GM23338 (cell line): ENCODE data around the gene KSR2. TPM values are rescaled to one million over a fixed set of nuclear protein-coding genes. Genes with fewer than 3 reads are reported as not detected.

Experiments
- ATAC-seq: fragments of 200-7000 bp; cut with Tn5 transposase; 3 replicates; pipeline ENCODE4 v1.9.1; 2020
- DNase-seq: peaks from one replicate; pipeline ENCODE4 v3.0.0-alpha.2; 2015; ENCODE audit warnings: low spot score
- H2AFZ ChIP-seq: fragments of 200-600 bp; sonication (generic); 2 replicates; pipeline ENCODE4 v1.8.0; 2016; ENCODE audit warnings: antibody characterized with exemption, mild to moderate bottlenecking, moderate library complexity
- H3F3A ChIP-seq: fragments of 200-600 bp; sonication (generic); replicated peaks from 2 replicates; pipeline ENCODE4 v1.8.0; 2017; ENCODE audit warnings: antibody characterized with exemption, mixed run types, low read depth
- H3K27ac ChIP-seq: fragments of 200-600 bp; sonication (generic); 2 replicates; pipeline ENCODE4 v1.6.1; 2016; ENCODE audit warnings: low read depth
- H3K27me3 ChIP-seq: fragments of 200-600 bp; sonication (generic); 2 replicates; pipeline ENCODE4 v1.8.0; 2016; ENCODE audit warnings: mild to moderate bottlenecking, mixed run types, moderate library complexity; ENCODE audit not compliant: insufficient read depth
- H3K36me3 ChIP-seq: fragments of 200-600 bp; sonication (generic); 2 replicates; pipeline ENCODE4 v1.8.0; 2016; ENCODE audit warnings: mild to moderate bottlenecking; ENCODE audit not compliant: insufficient read depth
- H3K4me1 ChIP-seq: fragments of 200-600 bp; sonication (generic); 2 replicates; pipeline ENCODE4 v1.8.0; 2016; ENCODE audit warnings: mild to moderate bottlenecking, moderate library complexity; ENCODE audit not compliant: insufficient read depth
- H3K4me2 ChIP-seq: fragments of 200-600 bp; sonication (generic); 2 replicates; pipeline ENCODE4 v1.7.1; 2017; ENCODE audit warnings: mixed run types
- H3K4me3 ChIP-seq: fragments of 200-600 bp; sonication (generic); 2 replicates; pipeline ENCODE4 v1.6.1; 2016; ENCODE audit warnings: mixed run types
- H3K79me2 ChIP-seq: fragments of 200-600 bp; sonication (generic); replicated peaks from 2 replicates; pipeline ENCODE4 v1.8.0; 2017; ENCODE audit warnings: mild to moderate bottlenecking; ENCODE audit not compliant: insufficient read depth
- H3K9me2 ChIP-seq: fragments of 200-600 bp; sonication (generic); 2 replicates; pipeline ENCODE4 v1.8.0; 2017; ENCODE audit not compliant: insufficient read depth
- H4K20me1 ChIP-seq: fragments of 200-600 bp; sonication (generic); replicated peaks from 2 replicates; pipeline ENCODE4 v1.8.0; 2017; ENCODE audit warnings: mild to moderate bottlenecking; ENCODE audit not compliant: insufficient read depth
- H3K27ac Mint-ChIP-seq: 2 replicates; pipeline ENCODE4 v1.8.0; 2020; ENCODE audit warnings: inconsistent platforms, mild to moderate bottlenecking, moderate library complexity, mixed read lengths
- H3K27me3 Mint-ChIP-seq: 3 replicates; pipeline ENCODE4 v1.8.0; 2022; ENCODE audit warnings: low read depth, mild to moderate bottlenecking, moderate library complexity, mixed read lengths, inconsistent platforms; ENCODE audit not compliant: insufficient read depth, poor library complexity
- H3K36me3 Mint-ChIP-seq: 3 replicates; pipeline ENCODE4 v1.8.0; 2021; ENCODE audit warnings: low read depth, mild to moderate bottlenecking, inconsistent platforms, moderate library complexity, mixed read lengths
- H3K4me1 Mint-ChIP-seq: 3 replicates; pipeline ENCODE4 v1.8.0; 2020; ENCODE audit warnings: mild to moderate bottlenecking, inconsistent platforms, mixed read lengths
- H3K4me3 Mint-ChIP-seq: 3 replicates; pipeline ENCODE4 v1.8.0; 2021; ENCODE audit warnings: moderate library complexity, mild to moderate bottlenecking, inconsistent platforms, mixed read lengths
- H3K9me3 Mint-ChIP-seq: 3 replicates; pipeline ENCODE4 v1.8.0; 2020; ENCODE audit warnings: moderate library complexity, mild to moderate bottlenecking, inconsistent platforms, mixed read lengths
- CREB1 ChIP-seq: fragments of 250-450 bp; sonication (Bioruptor Pico); IDR thresholded peaks from 2 replicates; pipeline ENCODE4 v1.5.0; 2020; ENCODE audit warnings: low read depth, mild to moderate bottlenecking, moderate library complexity
- CTCF ChIP-seq, 2 experiments: fragments of 200-600 bp in 1 of 2; sonication (generic) in 1 of 2; conservative IDR thresholded peaks; 2 replicates each; pipeline versions ENCODE4 v1.5.1 to v1.6.1; 2016 to 2017; ENCODE audit warnings: antibody characterized with exemption in 2 of 2, low read depth in 2 of 2, mild to moderate bottlenecking in 2 of 2, moderate library complexity in 1 of 2
- ETS1 ChIP-seq: IDR thresholded peaks from 2 replicates; pipeline ENCODE4 v1.6.1; 2016; ENCODE audit warnings: antibody characterized with exemption
- EZH2 ChIP-seq: fragments of 200-600 bp; sonication (generic); IDR thresholded peaks from one replicate; pipeline ENCODE4 v1.8.0; 2017; ENCODE audit warnings: antibody characterized with exemption, mild to moderate bottlenecking, low read depth; ENCODE audit not compliant: unreplicated experiment
- JUNB ChIP-seq: IDR thresholded peaks from one replicate; pipeline ENCODE4 v1.6.1; 2016; ENCODE audit warnings: antibody characterized with exemption; ENCODE audit not compliant: unreplicated experiment
- NANOG ChIP-seq: IDR thresholded peaks from 2 replicates; pipeline ENCODE4 v1.6.1; 2016; ENCODE audit warnings: antibody characterized with exemption, borderline replicate concordance
- POLR2AphosphoS5 ChIP-seq: IDR thresholded peaks from 2 replicates; pipeline ENCODE4 v1.6.1; 2016; ENCODE audit warnings: antibody characterized with exemption, low read depth
- ZNF114 ChIP-seq: fragments of 250-450 bp; sonication (Bioruptor Pico); IDR thresholded peaks from 2 replicates; pipeline ENCODE4 v1.5.0; 2020; ENCODE audit warnings: mild to moderate bottlenecking, moderate library complexity
- ZNF331 ChIP-seq: fragments of 250-450 bp; sonication (Bioruptor Pico); IDR thresholded peaks from 2 replicates; pipeline ENCODE4 v1.5.0; 2020; ENCODE audit warnings: low read depth, mild to moderate bottlenecking, moderate library complexity
- ZNF462 ChIP-seq: fragments of 250-450 bp; sonication (Bioruptor Pico); IDR thresholded peaks from 2 replicates; pipeline ENCODE4 v1.5.0; 2020; ENCODE audit warnings: mild to moderate bottlenecking, moderate library complexity
- polyA plus RNA-seq: library from polyadenylated mRNA; unstranded; fragments of >200 nt; fragmentation: Nextera tagmentation; extraction: Ambion mirVana; gene quantifications from 2 replicates; pipeline ENCODE4 v1.2.1, GENCODE V29; 2016
- total RNA-seq: library from RNA; depleted of rRNA; stranded (reverse); fragments of >200 nt; shearing (Covaris generic); gene quantifications from 2 replicates; pipeline ENCODE4 v1.2.3, GENCODE V29; 2014

The KSR2 gene
- total and polyA plus RNA-seq, 2 experiments from 2014 or later = 1.1 to 2.7 TPM

- TF ChIP-seq ZNF462 (no peak), NANOG (no peak), ZNF331 (CRISPR knock-in tag) (no peak), POLR2AphosphoS5 (no peak), CREB1 (CRISPR knock-in tag) (no peak), EZH2 (no peak), ZNF114 (CRISPR knock-in tag) (no peak)
Observed at GRCh38 chr12:117967043-117967442, 1.7 kb downstream of the KSR2 start (continued).

- Histone ChIP-seq H3F3A (peaks cover 5% of the 10 kb centered on the region; the same call in 1 of the 2 replicates), H2AFZ (peak overlapping the region; percentile 52; the same call in 1 of the 2 replicates), H3K27me3 (peaks cover 7% of the 10 kb centered on the region; the same call in 1 of the 2 replicates), H3K9me2 (0 out of 2 replicates have a peak, but pooled peaks cover 4% of the 10 kb centered on the region), H3K79me2 (0 out of 2 replicates have a peak, but pooled peaks cover 4% of the 10 kb centered on the region), H3K4me2 (peak overlapping the region; percentile 99), H3K4me3 (peak overlapping the region; percentile 88; the same call in 1 of the 2 replicates), H3K4me1 (peaks cover 17% of the 10 kb centered on the region), H4K20me1 (no peaks in the 10 kb centered on the region; the same call in 1 of the 2 replicates), H3K27ac (no peak overlapping the region), H3K36me3 (peaks cover 4% of the 10 kb centered on the region; the same call in 1 of the 2 replicates)
- H3K36me3 Mint-ChIP-seq = peaks cover 7% of the 10 kb centered on the region
- no peak overlapping the region for H3K27ac Mint-ChIP-seq
- no peak for ATAC-seq
- peaks cover 30% of the 10 kb centered on the region for H3K27me3 Mint-ChIP-seq
- TF ChIP-seq EZH2 (no peak), CREB1 (CRISPR knock-in tag) (no peak), NANOG (no peak), ZNF331 (CRISPR knock-in tag) (no peak), CTCF (conservative IDR thresholded peaks at IDR 0.05; ENCODE audit: low read depth in 2 of 2) (no peak), ETS1 (no peak), ZNF114 (CRISPR knock-in tag) (no peak), JUNB (no peak), POLR2AphosphoS5 (no peak)
- peak overlapping the region; percentile 28; the same call in 2 of the 3 replicates for H3K4me3 Mint-ChIP-seq
- no peak for DNase-seq
- H3K9me3 Mint-ChIP-seq = peaks cover 19% of the 10 kb centered on the region
- peaks cover 27% of the 10 kb centered on the region for H3K4me1 Mint-ChIP-seq
Observed at GRCh38 chr12:117966511-117966910, 2.3 kb downstream of the KSR2 start.
